HepG2 (cell line): ENCODE data around the gene LRP2. TPM values are rescaled to one million over a fixed set of nuclear protein-coding genes. Genes with fewer than 3 reads are reported as not detected.
A peak's percentile ranks its signal among the peaks of the same experiment; 100 is the strongest.

Experiments used
- ATAC-seq: fragments of 200-7000 bp; cut with Tn5 transposase; 3 replicates; pipeline ENCODE4 v1.9.1; 2020; ENCODE audit warnings: mild to moderate bottlenecking, moderate library complexity
- BruUV-seq: library from RNA; stranded (reverse); fragments of 400-500 nt; replicated peaks from 2 replicates; lab custom pipeline; 2021; lab: Mats Ljungman, UMichigan
- CTCF ChIA-PET: fragments of 300-600 bp; formaldehyde crosslinking; extraction: SDS; loops from one replicate; lab custom pipeline; 2021; ENCODE audit warnings: low total read pairs, inconsistent platforms, low intra/inter-chr PET ratio; lab: Yijun Ruan, JAX
- POLR2A ChIA-PET: fragments of 350-600 bp; sonication (Branson Sonifier 250); formaldehyde crosslinking; loops from one replicate; lab custom pipeline; 2020; ENCODE audit warnings: antibody characterized with exemption, inconsistent platforms; lab: Yijun Ruan, JAX
- DNase-seq: peaks from one replicate; pipeline ENCODE4 v3.0.0-alpha.2; 2015; ENCODE audit warnings: low spot score
- FAIRE-seq: peaks from 3 replicates; lab custom pipeline; 2011; peaks lifted over from hg19 to GRCh38; lab: Jason Lieb, UNC
- H2AFZ ChIP-seq: one replicate; pipeline ENCODE4 v1.6.1; 2011; ENCODE audit warnings: low read length, inconsistent platforms
- H3K27ac ChIP-seq: fragments of 300-600 bp; 3 replicates; pipeline ENCODE4 v1.8.0; 2011; ENCODE audit warnings: mixed run types, mild to moderate bottlenecking, mixed read lengths, low read length, inconsistent platforms; ENCODE audit not compliant: insufficient read depth; ENCODE audit errors: extremely low read length
- H3K27me3 ChIP-seq, 2 experiments: fragments of 200-600 bp in 1 of 2; 2 replicates in 1 of 2; 3 replicates in 1 of 2; pipeline versions ENCODE4 v1.6.0 to v1.8.0; 2011; ENCODE audit warnings: low read length in 2 of 2, mild to moderate bottlenecking in 2 of 2, moderate library complexity in 2 of 2, inconsistent platforms in 1 of 2; ENCODE audit not compliant: insufficient read depth in 2 of 2, control insufficient read depth in 1 of 2
- H3K36me3 ChIP-seq, 2 experiments: fragments of 200-600 bp in 1 of 2; replicated peaks in 1 of 2; 2 replicates in 1 of 2; 3 replicates in 1 of 2; pipeline versions ENCODE4 v1.5.1 to v1.8.0; 2011; ENCODE audit warnings: low read length in 2 of 2, inconsistent platforms in 1 of 2; ENCODE audit not compliant: insufficient read depth in 2 of 2, control insufficient read depth in 1 of 2
- H3K4me1 ChIP-seq: 2 replicates; pipeline ENCODE4 v1.5.1; 2012; ENCODE audit warnings: low read length, inconsistent platforms; ENCODE audit not compliant: insufficient read depth
- H3K4me2 ChIP-seq: 2 replicates; pipeline ENCODE4 v1.6.0; 2011; ENCODE audit warnings: low read depth, low read length, inconsistent platforms
- H3K4me3 ChIP-seq, 3 experiments: fragments of 200-600 bp in 1 of 3; sonication (generic), shearing (Covaris generic) in 1 of 3; replicated peaks in 1 of 3; 2 replicates each; pipeline ENCODE4 v1.5.1; 2011 to 2016; ENCODE audit warnings: low read length in 3 of 3, inconsistent platforms in 2 of 3, low read depth in 2 of 3, mild to moderate bottlenecking in 2 of 3, control low read depth in 1 of 3, mixed read lengths in 1 of 3; ENCODE audit not compliant: insufficient read depth in 1 of 3
- H3K79me2 ChIP-seq: one replicate; pipeline ENCODE4 v1.6.1; 2011; ENCODE audit warnings: low read length, inconsistent platforms; ENCODE audit not compliant: insufficient read depth
- H3K9ac ChIP-seq: 2 replicates; pipeline ENCODE4 v1.6.0; 2011; ENCODE audit warnings: mild to moderate bottlenecking, low read depth, low read length, inconsistent platforms; ENCODE audit not compliant: insufficient read depth
- H3K9me3 ChIP-seq: 2 replicates; pipeline ENCODE4 v1.5.1; 2012; ENCODE audit warnings: mild to moderate bottlenecking, low read length
- H4K20me1 ChIP-seq: 2 replicates; pipeline ENCODE4 v1.6.0; 2011; ENCODE audit warnings: inconsistent platforms, mild to moderate bottlenecking, low read length, moderate library complexity; ENCODE audit not compliant: insufficient read depth
- CBFB ChIP-seq: sonication (generic); formaldehyde crosslinking; IDR thresholded peaks from 2 replicates; pipeline ENCODE4 v1.4.0; 2020; ENCODE audit warnings: missing genetic modification reagents
- CEBPG ChIP-seq: IDR thresholded peaks from 2 replicates; pipeline ENCODE4 v1.6.1; 2016
- CTCF ChIP-seq: sonication (generic); formaldehyde crosslinking; IDR thresholded peaks from 2 replicates; pipeline ENCODE4 v1.5.0; 2020; ENCODE audit warnings: mild to moderate bottlenecking, missing genetic modification reagents, moderate library complexity
- EED ChIP-seq: sonication (generic); formaldehyde crosslinking; IDR thresholded peaks from 2 replicates; pipeline ENCODE4 v1.5.0; 2020; ENCODE audit warnings: mild to moderate bottlenecking, missing genetic modification reagents
- ETS1 ChIP-seq: sonication (generic); formaldehyde crosslinking; IDR thresholded peaks from 2 replicates; pipeline ENCODE4 v1.4.0; 2020; ENCODE audit warnings: missing genetic modification reagents
- HES4 ChIP-seq: sonication (generic); formaldehyde crosslinking; IDR thresholded peaks from 2 replicates; pipeline ENCODE4 v1.9.0; 2021; ENCODE audit warnings: mild to moderate bottlenecking, missing genetic modification reagents, borderline replicate concordance
- JUN ChIP-seq: sonication (generic); formaldehyde crosslinking; IDR thresholded peaks from 2 replicates; pipeline ENCODE4 v1.4.0; 2020; ENCODE audit warnings: mild to moderate bottlenecking, missing genetic modification reagents
- POLR2AphosphoS2 ChIP-seq: IDR thresholded peaks from 2 replicates; pipeline ENCODE4 v1.6.1; 2011; ENCODE audit warnings: low read depth, low read length, improper control_type of control experiment
- SMC3 ChIP-seq: IDR thresholded peaks from 2 replicates; pipeline ENCODE4 v1.6.1; 2011; ENCODE audit warnings: low read length, improper control_type of control experiment
- STAG1 ChIP-seq: sonication (generic); formaldehyde crosslinking; IDR thresholded peaks from 2 replicates; pipeline ENCODE4 v1.4.0; 2020; ENCODE audit warnings: missing genetic modification reagents
- TCF12 ChIP-seq, 2 experiments: fragments of 450-650 bp in 1 of 2; sonication (generic) in 1 of 2; formaldehyde crosslinking in 1 of 2; IDR thresholded peaks; 2 replicates each; pipeline versions ENCODE4 v1.6.1 to v1.8.0; 2017 to 2022; ENCODE audit warnings: antibody characterized with exemption in 1 of 2, mild to moderate bottlenecking in 1 of 2, missing genetic modification reagents in 1 of 2, moderate library complexity in 1 of 2
- TERF1 ChIP-seq: sonication (generic); formaldehyde crosslinking; IDR thresholded peaks from 2 replicates; pipeline ENCODE4 v1.8.0; 2022; ENCODE audit warnings: mild to moderate bottlenecking, missing genetic modification reagents, moderate library complexity
- XBP1 ChIP-seq: sonication (generic); formaldehyde crosslinking; IDR thresholded peaks from 2 replicates; pipeline ENCODE4 v1.5.0; 2020; ENCODE audit warnings: missing genetic modification reagents
- ZBTB46 ChIP-seq: sonication (generic); formaldehyde crosslinking; IDR thresholded peaks from 2 replicates; pipeline ENCODE4 v1.4.0; 2020; ENCODE audit warnings: mild to moderate bottlenecking, missing genetic modification reagents, borderline replicate concordance
- ZFP37 ChIP-seq: sonication (generic); formaldehyde crosslinking; IDR thresholded peaks from 2 replicates; pipeline ENCODE4 v1.4.0; 2020; ENCODE audit warnings: missing genetic modification reagents, borderline replicate concordance
- ZFY ChIP-seq: sonication (generic); formaldehyde crosslinking; IDR thresholded peaks from 2 replicates; pipeline ENCODE4 v1.4.0; 2020; ENCODE audit warnings: missing genetic modification reagents
- ZNF550 ChIP-seq: sonication (generic); formaldehyde crosslinking; IDR thresholded peaks from 2 replicates; pipeline ENCODE4 v1.4.0; 2020; ENCODE audit warnings: mild to moderate bottlenecking, missing genetic modification reagents, borderline replicate concordance
- WGBS: methylation state at CpG from one replicate; pipeline ENCODE4 v1.1.6; 2017; ENCODE audit warnings: low lambda C conversion rate; 5-methylcytosine and 5-hydroxymethylcytosine counted together
- in situ Hi-C: cut with HindIII; loops from 2 replicates; pipeline ENCODE4 v1.10.0; 2017; ENCODE audit warnings: low pct_unique_long_range_greater_than_20kb; ENCODE audit not compliant: extremely low pct_ligation_motif_present
- intact Hi-C: fragments of 100-400 bp; cut with micrococcal nuclease; formaldehyde crosslinking; loops from one replicate; pipeline ENCODE4 v1.10.0; 2022; ENCODE audit not compliant: unreplicated experiment
- polyA plus RNA-seq, 8 experiments: library from polyadenylated mRNA; depleted of rRNA in 3 of 8; stranded (reverse) in 7 of 8; unstranded in 1 of 8; fragments of >200 nt; fragmentation: Illumina TruSeq in 4 of 8; extraction: Trizol in 4 of 8; gene quantifications; 2 replicates each; pipeline versions ENCODE4 v1.2.1 to v1.2.3, GENCODE V29; 2011 to 2016; ENCODE audit warnings: low read depth in 4 of 8, missing spikeins in 1 of 8, mixed read lengths in 1 of 8; ENCODE audit not compliant: insufficient read depth in 1 of 8
- total RNA-seq, 5 experiments: library from RNA; depleted of rRNA; stranded (reverse); fragments of >200 nt; fragmentation: Illumina TruSeq; extraction: Trizol; gene quantifications; 2 replicates each; pipeline ENCODE4 v1.2.3, GENCODE V29; 2016; ENCODE audit warnings: low read depth in 1 of 5

Gene LRP2
- total and polyA plus RNA-seq, 2 of the 13 experiments (the other 11 are each of a cell fraction or from before 2014, with no cell fraction given) = 0.03 to 0.15 TPM

- no TSS peak for BruUV-seq
- CTCF ChIA-PET = no interaction called here
- no peak overlapping the region for H3K4me3 ChIP-seq
- H4K20me1 ChIP-seq = no peaks in the 10 kb centered on the region
- H3K27me3 ChIP-seq = peaks cover 0 to 28% of the 10 kb centered on the region in 2 experiments; a peak in 3 of 5 replicates
- in situ Hi-C loops = loop anchor here (5.0 kb wide), 1 partner anchor 290 kb away; no protein-coding TSS in a partner anchor
- 18% methylated on average over 2 of the region's 2 CpGs for WGBS
- POLR2A ChIA-PET = no interaction called here
- no peak for DNase-seq
- H3K27ac ChIP-seq = no peak overlapping the region
- no peaks in the 10 kb centered on the region for H3K9me3 ChIP-seq
- TF ChIP-seq POLR2AphosphoS2 = no peak
- no peak for TF ChIP-seq ZBTB46 (CRISPR knock-in tag)
- TF ChIP-seq ETS1 (CRISPR knock-in tag) = no peak
- TF ChIP-seq JUN (CRISPR knock-in tag) = no peak
- TF ChIP-seq SMC3 = peak; percentile 17; the same call in 1 of the 2 replicates
- TF ChIP-seq CEBPG (CRISPR knock-in tag) = no peak
- TF ChIP-seq ZFY (CRISPR knock-in tag) = no peak
- TF ChIP-seq TERF1 (CRISPR knock-in tag) = no peak
- peak; percentile 67 for TF ChIP-seq STAG1 (CRISPR knock-in tag)
- peak; percentile 46 for TF ChIP-seq CTCF
- no peak for TF ChIP-seq XBP1 (CRISPR knock-in tag)
- no peak for TF ChIP-seq ZFP37 (CRISPR knock-in tag)
- TF ChIP-seq EED (CRISPR knock-in tag) = no peak
- no peak for TF ChIP-seq TCF12 (IDR thresholded peaks at IDR 0.05)
- TF ChIP-seq TCF12 (CRISPR knock-in tag; IDR thresholded peaks at IDR 0.05) = no peak
- TF ChIP-seq CBFB = no peak
- TF ChIP-seq ZNF550 (CRISPR knock-in tag) = no peak
- TF ChIP-seq HES4 = no peak
- peak; percentile 72 for FAIRE-seq
- no peak for ATAC-seq
- H3K4me1 ChIP-seq = no peaks in the 10 kb centered on the region
- no peak overlapping the region for H2AFZ ChIP-seq
- no peaks in the 10 kb centered on the region for H3K79me2 ChIP-seq
- H3K9ac ChIP-seq = no peak overlapping the region
- H3K36me3 ChIP-seq = no peaks in the 10 kb centered on the region
- intact Hi-C loops = loop anchor here (1.0 kb wide), 2 partner anchors 288 to 436 kb away; no protein-coding TSS in a partner anchor
- H3K4me2 ChIP-seq = no peak overlapping the region
Measured at GRCh38 chr2:169397697-169398096, 35.4 kb upstream of the LRP2 start.
